Adrenal gland (tissue), 12 donors: Measurements from ENCODE around the gene WWP2. TPM values are rescaled to one million over a fixed set of nuclear protein-coding genes. Genes with fewer than 3 reads are reported as not detected.
"Not testable (repeated sequence)": the region's sequence is repeated elsewhere in the genome, so short reads cannot be mapped to it uniquely, and the experiment has no call there.

Source experiments
- DNase-seq, 7 donors: peaks; one replicate each; pipeline ENCODE4 v3.0.0-alpha.2; 2019 to 2020
- H3K27ac ChIP-seq, 5 donors: fragments of 200-600 bp; sonication (generic) in 4 of 5; 1 replicate in 3 of 5; 2 replicates in 2 of 5; pipeline versions ENCODE4 v1.5.1 to v1.8.0; 2016 to 2020; ENCODE audit warnings: mild to moderate bottlenecking in 1 of 5
- H3K27me3 ChIP-seq: fragments of 200-600 bp; 2 replicates; pipeline ENCODE4 v1.8.0; 2021
- H3K36me3 ChIP-seq, 2 donors: fragments of 200-600 bp; replicated peaks in 1 of 2; 1 replicate in 1 of 2; 2 replicates in 1 of 2; pipeline versions ENCODE4 v1.5.1 to v1.8.0; 2018 to 2022
- H3K4me1 ChIP-seq, 2 donors: fragments of 200-600 bp; replicated peaks in 1 of 2; 1 replicate in 1 of 2; 2 replicates in 1 of 2; pipeline versions ENCODE4 v1.5.1 to v1.8.0; 2018 to 2021
- H3K4me3 ChIP-seq, 4 donors: fragments of 200-600 bp; sonication (generic) in 3 of 4; one replicate each; pipeline ENCODE4 v1.5.1; 2016 to 2018
- H3K9me3 ChIP-seq, 3 donors: fragments of 200-600 bp; sonication (generic) in 1 of 3; replicated peaks in 1 of 3; 1 replicate in 2 of 3; 2 replicates in 1 of 3; pipeline versions ENCODE4 v1.5.1 to v1.8.0; 2016 to 2021
- POLR2A ChIP-seq, 2 donors: fragments of 450-650 bp; IDR thresholded peaks; one replicate each; pipeline ENCODE4 v1.6.1; 2017; ENCODE audit warnings: antibody characterized with exemption in 2 of 2, mild to moderate bottlenecking in 2 of 2, moderate library complexity in 1 of 2
- WGBS, 4 donors: extraction: QIAGEN DNeasy Blood & Tissue Kit in 2 of 4; methylation state at CpG; one replicate each; pipeline versions ENCODE4 v1.1.5 to v1.1.7; 2013 to 2017; 5-methylcytosine and 5-hydroxymethylcytosine counted together
- intact Hi-C, 2 donors: fragments of 100-400 bp; cut with DNase I; formaldehyde crosslinking; loops; one replicate each; pipeline versions ENCODE4 v1.14.1 to v1.15.0; 2022 to 2023
- polyA plus RNA-seq, 3 donors: library from polyadenylated mRNA; stranded (reverse); fragments of 200-250 nt in 2 of 3; fragments of 350-450 nt in 1 of 3; fragmentation: Illumina TruSeq in 1 of 3; extraction: RNeasy Lipid Tissue Mini Kit (QIAGEN cat#74804) in 1 of 3; gene quantifications; one replicate each; pipeline ENCODE4 v1.2.3, GENCODE V29; 2013 to 2014
- total RNA-seq, 9 donors: library from RNA; depleted of rRNA in 4 of 9; stranded (reverse); fragments of >200 nt in 4 of 9; fragments of 120-200 nt in 1 of 9; fragmentation: NEBNext Ultra II Directional in 1 of 9; extraction: Animal tissue kit (Norgen Biotek cat#: 25700) in 1 of 9; gene quantifications; one replicate each; pipeline versions ENCODE4 v1.1.0 to v1.2.4, GENCODE V29; 2013 to 2023
- donor health status: healthy with polysubstance abuse.
- donor health status: Bipolar disorder and iron deficiency.
- donor health status: DM: yes; HTN: yes; CAD: no.
- donor health status: DM: no; HTN: no; CAD: no.
- donor health status: DM: no; HTN: no; CAD: no.
- donor health status: DM: yes; HTN: yes; CAD: no.

WWP2 gene
- total and polyA plus RNA-seq, 12 donors = 28.3 to 99.8 (median 72.0) TPM

DNA sequence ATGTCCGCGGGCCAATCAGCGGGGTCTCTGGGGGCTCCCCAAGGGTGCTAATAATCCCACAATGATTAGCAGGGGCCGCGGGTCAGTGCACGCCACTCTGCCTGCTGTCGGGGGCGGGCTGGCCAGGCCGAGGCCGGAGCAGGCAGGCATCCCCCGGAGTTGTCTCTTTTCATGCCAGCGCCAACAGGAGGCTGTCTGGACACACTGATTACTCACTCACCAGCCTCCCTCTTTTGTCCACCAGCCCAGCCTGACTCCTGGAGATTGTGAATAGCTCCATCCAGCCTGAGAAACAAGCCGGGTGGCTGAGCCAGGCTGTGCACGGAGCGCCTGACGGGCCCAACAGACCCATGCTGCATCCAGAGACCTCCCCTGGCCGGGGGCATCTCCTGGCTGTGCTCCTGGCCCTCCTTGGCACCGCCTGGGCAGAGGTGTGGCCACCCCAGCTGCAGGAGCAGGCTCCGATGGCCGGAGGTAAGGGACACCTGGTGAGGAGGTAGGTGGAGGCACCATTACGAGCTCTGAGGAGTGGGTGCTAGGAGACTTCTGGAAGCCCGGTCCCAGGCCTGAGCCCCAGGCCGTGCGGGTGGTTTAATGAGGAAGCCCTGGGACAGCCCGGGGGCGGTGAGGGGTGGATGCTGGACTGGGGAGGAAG is 189.0 kb downstream of the WWP2 start, which contains the start of gene CLEC18A:
Gene CLEC18A, plus strand, starts transcription at position 318 of the 655 bp plus-strand sequence. Its CDS starts 33 bp downstream, at position 351.
- H3K4me3 ChIP-seq, H3K9me3 ChIP-seq, H3K27ac ChIP-seq, H3K27me3 ChIP-seq, DNase-seq, H3K4me1 ChIP-seq, intact Hi-C loops, H3K36me3 ChIP-seq: not testable (repeated sequence)
- 54 to 81% (median 75%) methylated on average over 6 to 7 of the region's 26 CpGs; no CpG with 5 or more reads in 1 of the 4 donors for WGBS, 4 donors

GRCh38 chr16:69951672-69952031 is 189.5 kb downstream of the WWP2 start:
- DNase-seq, H3K27ac ChIP-seq, H3K4me3 ChIP-seq, H3K4me1 ChIP-seq, H3K9me3 ChIP-seq, intact Hi-C loops, H3K36me3 ChIP-seq, H3K27me3 ChIP-seq: not testable (repeated sequence)
- WGBS, 4 donors = no CpG with 5 or more reads among the region's 14 CpGs

DNA sequence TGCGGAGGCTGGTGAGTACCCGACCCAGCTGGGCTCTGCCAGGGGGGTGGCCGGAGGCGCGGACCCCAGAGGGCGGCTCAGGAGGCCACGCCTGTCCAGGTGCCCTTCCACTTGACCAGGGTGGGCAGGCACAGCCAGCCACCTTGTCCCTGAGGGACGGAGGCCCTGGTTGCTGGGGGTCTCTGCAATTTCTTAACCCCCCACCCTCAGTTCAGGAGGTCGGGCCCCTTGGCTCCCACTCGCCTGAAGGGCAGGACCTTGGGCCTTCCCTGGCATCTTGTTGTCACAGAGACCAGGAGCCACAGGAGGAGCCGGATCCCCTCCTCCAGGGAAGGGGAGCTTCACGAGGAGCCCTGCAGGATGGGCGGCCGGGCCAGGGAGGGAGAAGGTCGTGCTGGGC is 190.0 kb downstream of the WWP2 start:
- 73 to 80% (median 77%) methylated on average over 3 to 8 of the region's 15 CpGs; no CpG with 5 or more reads in 1 of the 4 donors for WGBS, 4 donors
- DNase-seq, intact Hi-C loops, H3K4me3 ChIP-seq, H3K27me3 ChIP-seq, H3K4me1 ChIP-seq, H3K9me3 ChIP-seq, H3K36me3 ChIP-seq, H3K27ac ChIP-seq: not testable (repeated sequence)

DNA sequence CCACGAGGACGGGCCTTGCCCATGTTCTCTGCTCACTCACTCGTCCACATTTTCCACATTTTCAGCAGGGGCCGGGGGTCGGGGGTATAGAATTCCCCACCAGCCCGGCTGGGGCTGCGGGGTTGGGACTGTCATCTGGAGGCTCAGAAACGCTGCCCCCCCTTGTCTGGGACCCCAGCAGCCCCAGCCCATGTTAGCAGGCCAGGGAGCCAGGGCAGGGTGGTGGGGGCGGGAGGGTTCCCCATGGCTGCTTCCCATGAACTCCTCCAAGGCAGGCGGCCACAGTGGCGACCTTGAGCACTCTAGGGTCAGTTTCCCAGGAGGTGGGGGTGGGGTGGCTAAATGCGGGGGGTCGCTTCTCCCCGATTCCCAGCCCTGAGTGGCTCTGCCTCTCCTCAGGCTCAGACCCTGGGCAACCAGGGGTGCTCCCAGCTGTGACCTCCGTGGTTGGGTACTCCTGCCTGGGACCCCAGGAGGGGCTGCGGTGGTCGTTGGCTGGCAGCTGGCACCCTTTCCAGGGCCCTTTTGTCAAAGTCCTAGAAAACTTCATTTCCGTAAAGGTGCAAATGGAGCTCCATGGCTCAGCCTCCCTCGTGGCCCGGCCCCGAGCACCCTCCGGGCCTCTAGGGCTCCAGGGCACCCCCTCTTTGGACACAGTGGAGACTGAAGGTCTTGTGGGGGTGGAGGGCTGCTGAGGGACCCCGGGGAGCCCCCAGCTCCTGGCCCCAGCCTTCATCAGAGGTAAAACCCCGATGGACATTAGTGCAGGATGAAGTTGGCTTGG is 190.6 kb downstream of the WWP2 start:
- H3K27me3 ChIP-seq, H3K9me3 ChIP-seq, H3K4me1 ChIP-seq, H3K36me3 ChIP-seq, H3K4me3 ChIP-seq, H3K27ac ChIP-seq, intact Hi-C loops: not testable (repeated sequence)
- peak in 1 of 7 donors; percentile 6 for DNase-seq
- WGBS, 4 donors = 58 to 60% (median 60%) methylated on average over 4 to 16 of the region's 24 CpGs; no CpG with 5 or more reads in 1 of the 4 donors

- H3K27me3 ChIP-seq, H3K27ac ChIP-seq, H3K9me3 ChIP-seq, intact Hi-C loops, H3K4me1 ChIP-seq, H3K4me3 ChIP-seq, DNase-seq, H3K36me3 ChIP-seq: not testable (repeated sequence)
- 67 to 95% (median 95%) methylated on average over 1 to 13 of the region's 13 CpGs; no CpG with 5 or more reads in 1 of the 4 donors for WGBS, 4 donors
These were observed 192.1 kb downstream of the WWP2 start for GRCh38 chr16:69954241-69954640.

GRCh38 chr16:69963312-69963711 is 201.2 kb downstream of the WWP2 start:
- intact Hi-C loops, H3K4me1 ChIP-seq, H3K4me3 ChIP-seq, H3K9me3 ChIP-seq, H3K36me3 ChIP-seq, H3K27ac ChIP-seq, H3K27me3 ChIP-seq, DNase-seq: not testable (repeated sequence)
- 91% methylated on average over 4 of the region's 9 CpGs; no CpG with 5 or more reads in 3 of the 4 donors for WGBS, 4 donors

DNA sequence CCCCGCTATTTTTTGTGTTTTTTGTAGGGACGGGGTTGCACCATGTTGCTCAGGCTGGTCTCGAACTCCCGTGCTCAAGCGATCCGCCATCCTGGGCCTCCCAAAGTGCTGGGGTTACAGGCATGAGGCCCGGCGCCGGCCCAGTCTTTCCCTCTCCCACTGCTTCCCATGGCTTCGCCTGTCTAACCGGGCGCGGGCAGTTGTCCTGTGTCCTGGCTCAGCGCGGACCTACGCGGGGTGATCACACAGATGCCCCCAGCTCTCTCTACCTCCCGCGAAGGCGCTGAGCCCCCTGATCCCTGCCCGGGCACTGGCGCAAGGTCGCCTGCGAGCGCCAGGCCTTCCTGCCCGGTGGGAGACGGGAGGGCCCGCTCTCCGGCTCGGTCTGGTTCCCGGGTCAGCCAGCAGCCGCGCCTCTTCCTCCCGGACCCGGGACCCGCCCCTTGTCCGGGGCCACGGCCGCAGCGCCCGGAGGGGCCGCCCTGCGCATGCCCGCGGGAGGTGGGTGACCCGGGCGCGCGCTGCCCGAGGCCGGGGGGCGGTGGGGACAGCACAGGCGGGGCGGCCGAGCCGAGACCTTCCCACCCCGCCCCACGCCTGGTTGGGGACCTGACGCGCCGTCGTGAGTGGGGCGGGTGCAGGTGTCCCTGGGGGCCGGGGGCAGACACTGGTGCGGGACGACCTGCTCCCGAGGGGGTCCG is 203.0 kb downstream of the WWP2 start:
- Histone ChIP-seq H3K27ac (peak overlapping the region in 3 of 5 donors; percentile 64 to 86 (median 78)), H3K4me3 (peak overlapping the region in 2 of 4 donors; percentile 15 to 73)
- peak; percentile 23 to 80 (median 52) for DNase-seq
- H3K36me3 ChIP-seq, intact Hi-C loops, H3K27me3 ChIP-seq, H3K9me3 ChIP-seq, H3K4me1 ChIP-seq: not testable (repeated sequence)
- peak; percentile 8 to 28 for TF ChIP-seq POLR2A (IDR thresholded peaks at IDR 0.05)
- 10 to 77% (median 38%) methylated on average over 5 to 54 of the region's 68 CpGs for WGBS, 4 donors

DNA sequence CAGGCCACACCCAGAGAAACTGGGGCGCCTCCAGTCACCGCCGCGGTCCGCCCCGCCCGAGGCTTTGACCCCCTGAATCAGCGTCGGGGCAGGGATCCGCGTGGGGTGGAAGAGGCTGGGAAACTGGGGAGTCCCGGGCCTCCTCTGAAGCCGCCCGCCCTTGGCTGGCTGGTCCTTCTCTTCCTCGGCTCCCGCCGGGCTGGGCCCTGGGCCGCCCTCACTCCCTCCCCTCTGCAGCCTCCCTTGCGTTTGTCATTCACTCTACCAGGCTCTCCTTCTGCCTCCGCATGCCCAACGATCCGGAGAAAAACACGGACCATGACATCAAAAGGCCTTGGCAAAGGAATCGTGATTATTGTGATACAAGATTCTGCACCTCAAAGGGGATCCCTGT is 203.5 kb downstream of the WWP2 start:
- H3K9me3 ChIP-seq, DNase-seq, H3K36me3 ChIP-seq, H3K4me1 ChIP-seq, intact Hi-C loops, H3K27me3 ChIP-seq: not testable (repeated sequence)
- H3K4me3 ChIP-seq = peak overlapping the region in 1 of 4 donors; percentile 73
- 2 to 6% methylated on average over 5 of the region's 24 CpGs; no CpG with 5 or more reads in 2 of the 4 donors for WGBS, 4 donors
- peak overlapping the region in 3 of 5 donors; percentile 64 to 86 (median 78) for H3K27ac ChIP-seq

DNA sequence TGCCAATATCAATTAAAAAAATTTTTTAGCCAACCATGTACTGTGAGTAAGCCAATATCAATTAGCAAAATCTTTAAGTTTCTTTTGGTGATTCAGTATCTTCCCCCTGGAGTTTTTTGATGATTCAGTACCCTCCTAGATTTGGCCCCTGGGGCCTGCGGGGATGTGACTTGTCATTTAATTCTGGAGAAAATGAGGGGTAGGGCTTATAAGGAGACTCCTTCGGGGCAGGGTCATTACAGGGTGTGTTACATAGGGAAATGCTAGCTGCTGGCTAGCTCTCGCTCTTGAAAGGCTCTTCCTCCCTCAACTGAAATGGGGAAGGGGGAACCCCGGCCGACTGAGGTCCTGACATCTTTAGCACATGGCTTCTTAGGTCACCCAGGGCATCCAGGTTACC is 205.6 kb downstream of the WWP2 start:
- DNase-seq, intact Hi-C loops: not testable (repeated sequence)
- no CpG with 5 or more reads among the region's 5 CpGs for WGBS, 4 donors

GRCh38 chr16:69968125-69968524 is 206.0 kb downstream of the WWP2 start:
- H3K4me1 ChIP-seq, H3K27me3 ChIP-seq, intact Hi-C loops, H3K9me3 ChIP-seq, DNase-seq, H3K36me3 ChIP-seq, H3K4me3 ChIP-seq, H3K27ac ChIP-seq: not testable (repeated sequence)
- no CpG with 5 or more reads among the region's 10 CpGs for WGBS, 4 donors

More for the DNA sequence above, 205.6 kb downstream of the WWP2 start:
- not testable (repeated sequence) for H3K27ac ChIP-seq, H3K27me3 ChIP-seq, H3K4me3 ChIP-seq, H3K36me3 ChIP-seq, H3K9me3 ChIP-seq, H3K4me1 ChIP-seq
